ENCODE results near the gene JUP.

The JUP gene

GRCh38 chr17:41741709-41742108 is 44.8 kb downstream of the JUP start:
- TF ChIP-seq CTCF (IDR thresholded peaks at IDR 0.05; ENCODE audit: insufficient read depth, low read length, missing control alignments), result no peak
- ChIA-PET CTCF (interaction anchor here (1.6 to 7.7 kb wide), 4 partner anchors 10 to 57 kb away, joined by 3 to 107 read pairs (median 14); partner anchors contain the start of gene JUP), POLR2A (no interaction called here)
- H3K4me3 ChIP-seq (ENCODE audit: low read depth, low read length), result no peak overlapping the region
- DNase-seq (ENCODE audit: low read depth, low spot score), result no peak

- POLR2A ChIA-PET, result interaction anchor here (1.1 kb wide), 1 partner anchor 62 kb away, joined by 3 read pairs; no protein-coding TSS in a partner anchor
These were observed 46.0 kb downstream of the JUP start for GRCh38 chr17:41740506-41740905.

GRCh38 chr17:41739661-41740352 is 46.7 kb downstream of the JUP start:
- no peak for DNase-seq (ENCODE audit: low read depth, low spot score)
- POLR2A ChIA-PET, result interaction anchor here (1.1 kb wide), 1 partner anchor 62 kb away, joined by 3 read pairs; no protein-coding TSS in a partner anchor
- TF ChIP-seq CTCF (IDR thresholded peaks at IDR 0.05; ENCODE audit: insufficient read depth, low read length, missing control alignments), result no peak
- H3K4me3 ChIP-seq (ENCODE audit: low read depth, low read length), result no peak overlapping the region
- CTCF ChIA-PET, result interaction anchor here (0.7 to 7.7 kb wide), 8 partner anchors 8 to 71 kb away, joined by 3 to 107 read pairs (median 4); no protein-coding TSS in a partner anchor

More at GRCh38 chr17:41740506-41740905, 46.0 kb downstream of the JUP start:
- CTCF ChIA-PET, result interaction anchor here (1.2 to 7.7 kb wide), 7 partner anchors 9 to 70 kb away, joined by 3 to 107 read pairs (median 3); no protein-coding TSS in a partner anchor
- no peak for DNase-seq (ENCODE audit: low read depth, low spot score)
- H3K4me3 ChIP-seq (ENCODE audit: low read depth, low read length), result no peak overlapping the region
- no peak for TF ChIP-seq CTCF (IDR thresholded peaks at IDR 0.05; ENCODE audit: insufficient read depth, low read length, missing control alignments)

- ChIA-PET CTCF (interaction anchor here (0.7 to 7.7 kb wide), 3 partner anchors 10 to 60 kb away, joined by 4 to 107 read pairs (median 5); no protein-coding TSS in a partner anchor), POLR2A (no interaction called here)
- TF ChIP-seq CTCF (IDR thresholded peaks at IDR 0.05; ENCODE audit: insufficient read depth, low read length, missing control alignments), result no peak
- no peak for DNase-seq (ENCODE audit: low read depth, low spot score)
- no peak overlapping the region for H3K4me3 ChIP-seq (ENCODE audit: low read depth, low read length)
These were observed 47.8 kb downstream of the JUP start for GRCh38 chr17:41738801-41739112.

- ChIA-PET CTCF (interaction anchor here (0.5 to 7.7 kb wide), 39 partner anchors 10 to 223 kb away, joined by 3 to 189 read pairs (median 6); partner anchors contain the start of genes FKBP10, GAST, JUP and KLHL11), POLR2A (interaction anchor here (1.0 to 1.2 kb wide), 2 partner anchors 48 to 64 kb away, joined by 4 to 5 read pairs; partner anchors contain the start of gene JUP)
- no peak overlapping the region for H3K4me3 ChIP-seq (ENCODE audit: low read depth, low read length)
- no peak for DNase-seq (ENCODE audit: low read depth, low spot score)
- TF ChIP-seq CTCF (IDR thresholded peaks at IDR 0.05; ENCODE audit: insufficient read depth, low read length, missing control alignments), result peak; percentile 93
These were observed 48.3 kb downstream of the JUP start for GRCh38 chr17:41738077-41738800.

GRCh38 chr17:41737680-41738023 is 48.9 kb downstream of the JUP start:
- ChIA-PET CTCF (interaction anchor here (0.5 to 4.9 kb wide), 40 partner anchors 9 to 224 kb away, joined by 3 to 189 read pairs (median 5); partner anchors contain the start of genes FKBP10, GAST, JUP and KLHL11), POLR2A (interaction anchor here (1.0 to 1.2 kb wide), 2 partner anchors 49 to 64 kb away, joined by 4 to 5 read pairs; partner anchors contain the start of gene JUP)
- no peak for TF ChIP-seq CTCF (IDR thresholded peaks at IDR 0.05; ENCODE audit: insufficient read depth, low read length, missing control alignments)
- no peak for DNase-seq (ENCODE audit: low read depth, low spot score)
- H3K4me3 ChIP-seq (ENCODE audit: low read depth, low read length), result no peak overlapping the region

All from AG04449 (cell line).